ENCODE data around the gene LIG1.

LIG1 gene

GRCh38 chr19:48069435-48069834, 100.7 kb downstream of the LIG1 start:
- DNase-seq = no peak
